Fibroblast of the aortic adventitia (primary cell): ENCODE results near the gene MIXL1. TPM values are rescaled to one million over a fixed set of nuclear protein-coding genes. Genes with fewer than 3 reads are reported as not detected.
A peak's percentile ranks its signal among the peaks of the same experiment; 100 is the strongest.
"Not testable (repeated sequence)": the region's sequence is repeated elsewhere in the genome, so short reads cannot be mapped to it uniquely, and the experiment has no call there.

Experiments
- DNase-seq: peaks from one replicate; pipeline ENCODE4 v3.0.0-alpha.2; 2010; ENCODE audit warnings: low read depth
- H3K4me3 ChIP-seq: 2 replicates; pipeline ENCODE4 v1.5.1; 2011; ENCODE audit warnings: low read depth, mild to moderate bottlenecking, control low read depth, low read length, moderate library complexity
- total RNA-seq: library from RNA; depleted of rRNA; stranded (reverse); fragments of >200 nt; gene quantifications from 2 replicates; pipeline ENCODE4 v1.2.3, GENCODE V29; 2012; ENCODE audit warnings: low replicate concordance
- TF ChIP-seq, protein P1 (sequence below): IDR thresholded peaks from 2 replicates; pipeline ENCODE4 v1.5.1; 2011; ENCODE audit warnings: mild to moderate bottlenecking, low read length, control low read depth, inconsistent platforms; ENCODE audit not compliant: insufficient read depth

Gene MIXL1
- total RNA-seq, 1 donor: not detected

DNA sequence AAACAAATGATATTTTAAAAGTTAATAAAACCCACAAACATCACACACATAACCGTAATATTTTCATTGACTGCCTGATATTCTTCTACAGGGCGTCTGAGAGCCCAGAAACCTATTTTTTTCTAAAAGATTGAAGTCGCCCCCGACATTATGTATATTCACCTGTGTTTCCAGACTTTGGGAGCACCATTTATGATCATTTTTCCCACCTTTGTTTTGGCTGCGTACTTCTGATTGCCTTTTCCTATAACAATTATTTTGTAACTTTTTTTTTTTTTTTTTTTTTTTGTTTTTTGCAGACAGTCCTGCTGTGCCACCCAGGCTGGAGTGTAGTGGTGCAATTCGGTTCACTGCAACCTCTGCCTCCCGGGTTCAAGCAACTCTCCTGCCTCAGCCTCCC, 36.1 kb upstream of the MIXL1 start:
- TF ChIP-seq, protein P1, sequence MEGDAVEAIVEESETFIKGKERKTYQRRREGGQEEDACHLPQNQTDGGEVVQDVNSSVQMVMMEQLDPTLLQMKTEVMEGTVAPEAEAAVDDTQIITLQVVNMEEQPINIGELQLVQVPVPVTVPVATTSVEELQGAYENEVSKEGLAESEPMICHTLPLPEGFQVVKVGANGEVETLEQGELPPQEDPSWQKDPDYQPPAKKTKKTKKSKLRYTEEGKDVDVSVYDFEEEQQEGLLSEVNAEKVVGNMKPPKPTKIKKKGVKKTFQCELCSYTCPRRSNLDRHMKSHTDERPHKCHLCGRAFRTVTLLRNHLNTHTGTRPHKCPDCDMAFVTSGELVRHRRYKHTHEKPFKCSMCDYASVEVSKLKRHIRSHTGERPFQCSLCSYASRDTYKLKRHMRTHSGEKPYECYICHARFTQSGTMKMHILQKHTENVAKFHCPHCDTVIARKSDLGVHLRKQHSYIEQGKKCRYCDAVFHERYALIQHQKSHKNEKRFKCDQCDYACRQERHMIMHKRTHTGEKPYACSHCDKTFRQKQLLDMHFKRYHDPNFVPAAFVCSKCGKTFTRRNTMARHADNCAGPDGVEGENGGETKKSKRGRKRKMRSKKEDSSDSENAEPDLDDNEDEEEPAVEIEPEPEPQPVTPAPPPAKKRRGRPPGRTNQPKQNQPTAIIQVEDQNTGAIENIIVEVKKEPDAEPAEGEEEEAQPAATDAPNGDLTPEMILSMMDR: no peak
- peak overlapping the region; percentile 88 for H3K4me3 ChIP-seq
- no peak for DNase-seq

DNA sequence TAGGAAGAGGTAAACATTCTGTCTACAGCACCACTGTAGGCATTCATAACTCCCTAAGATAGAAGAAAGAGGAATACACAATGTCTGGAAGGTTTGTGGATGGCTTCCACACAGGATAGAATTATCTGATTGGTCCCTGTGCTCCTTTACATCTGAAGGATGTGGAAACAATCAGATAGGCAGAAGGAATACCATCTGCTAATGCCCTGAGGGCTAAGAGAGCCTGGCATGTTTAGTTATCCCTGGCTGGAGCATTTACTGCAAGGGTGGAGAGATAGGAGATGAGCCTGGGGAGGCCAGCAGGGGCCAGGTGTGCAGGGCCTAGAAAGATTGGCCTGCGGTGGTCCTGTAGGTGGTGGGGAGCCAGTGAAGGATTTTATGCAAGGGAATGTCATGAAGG, 28.3 kb upstream of the MIXL1 start:
- no peak overlapping the region for H3K4me3 ChIP-seq
- DNase-seq: no peak
- TF ChIP-seq, protein P1: no peak

DNA sequence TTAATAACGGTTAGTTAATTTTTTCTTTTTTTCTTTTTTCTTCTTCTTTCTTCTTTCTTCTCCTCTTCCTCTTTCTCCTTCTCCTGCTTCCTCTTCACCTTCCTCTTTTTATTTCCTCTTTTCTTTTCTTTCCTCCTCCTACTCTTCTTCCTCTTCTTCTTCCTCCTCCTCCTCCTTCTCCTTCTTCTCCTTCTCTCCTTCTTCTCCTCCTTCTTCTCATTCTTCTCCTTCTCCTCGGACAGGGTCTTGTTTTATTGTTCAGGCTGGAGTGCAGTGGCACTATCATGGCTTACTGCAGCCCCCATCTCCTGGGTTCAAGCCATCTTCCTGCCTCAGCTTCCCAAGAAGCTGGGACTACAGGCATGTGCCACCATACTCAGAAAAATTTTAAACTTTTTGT, 23.5 kb upstream of the MIXL1 start:
- TF ChIP-seq, protein P1: no peak
- no peak for DNase-seq
- H3K4me3 ChIP-seq: no peak overlapping the region

DNA sequence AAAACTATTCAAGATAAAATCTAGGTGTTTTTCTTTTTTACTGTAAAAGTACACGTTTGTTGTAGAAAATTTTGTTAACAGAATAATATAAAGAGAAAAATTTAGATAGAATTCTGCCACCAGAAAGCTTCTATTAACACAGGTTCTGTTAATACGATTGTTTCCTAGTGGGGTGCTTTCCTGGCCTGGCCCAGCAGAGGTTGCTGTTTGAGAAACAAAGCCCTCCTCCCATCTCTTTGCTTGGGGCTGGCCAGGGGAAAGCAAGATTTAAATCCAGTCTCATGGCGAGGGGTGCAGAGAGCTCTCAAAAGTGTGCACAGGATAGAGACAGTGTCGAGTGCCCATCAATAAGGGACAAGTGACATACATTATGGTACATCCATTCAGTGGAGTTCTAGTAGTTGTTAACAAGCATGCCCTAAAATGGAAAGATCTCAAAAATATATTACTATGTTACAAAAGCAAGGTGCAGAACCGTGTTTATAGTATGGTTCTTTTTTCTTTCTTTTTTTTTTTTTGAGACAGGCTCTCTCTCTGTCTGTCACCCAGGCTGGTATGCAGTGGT, 22.4 kb upstream of the MIXL1 start:
- TF ChIP-seq, protein P1: peak; percentile 57
- no peak overlapping the region for H3K4me3 ChIP-seq
- peak; percentile 27 for DNase-seq

DNA sequence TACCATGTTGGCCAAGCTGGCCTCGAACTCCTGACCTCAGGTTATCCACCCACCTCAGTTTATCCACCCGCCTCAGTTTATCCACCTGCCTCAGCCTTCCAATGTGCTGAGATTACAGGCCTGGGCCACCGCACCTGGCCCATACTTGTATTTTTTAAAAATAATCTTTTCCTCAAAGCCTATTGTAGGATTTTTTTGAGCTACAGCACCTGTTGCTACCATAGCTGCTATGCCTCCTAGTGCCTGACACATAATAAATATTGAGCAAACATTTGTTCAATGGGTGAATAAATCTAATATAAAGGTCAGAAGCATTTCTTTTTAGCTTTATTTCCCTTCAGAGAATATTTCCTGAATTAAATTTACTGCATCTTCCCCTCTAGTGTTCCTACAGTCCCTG, 21.2 kb upstream of the MIXL1 start:
- TF ChIP-seq, protein P1: no peak
- no peak overlapping the region for H3K4me3 ChIP-seq
- no peak for DNase-seq

DNA sequence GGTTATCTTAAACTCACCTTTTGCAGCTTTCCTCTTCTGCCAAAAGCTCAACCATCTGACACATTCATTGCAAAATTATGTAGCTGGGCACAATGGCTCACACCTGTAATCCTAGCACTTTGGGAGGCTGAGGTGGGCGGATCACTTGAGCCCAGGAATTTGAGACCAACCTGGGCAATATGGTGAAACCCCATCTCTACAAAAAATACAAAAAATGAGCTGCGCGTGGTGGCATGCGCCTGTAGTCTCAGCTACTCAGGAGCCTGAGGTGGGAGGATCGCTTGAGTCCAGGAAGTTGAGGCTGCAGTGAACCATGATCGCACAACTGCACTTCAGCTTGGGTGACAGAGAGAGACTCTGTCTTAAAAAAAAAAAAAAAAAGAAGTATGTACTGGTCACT, 20.8 kb upstream of the MIXL1 start:
- not testable (repeated sequence) for H3K4me3 ChIP-seq, DNase-seq

DNA sequence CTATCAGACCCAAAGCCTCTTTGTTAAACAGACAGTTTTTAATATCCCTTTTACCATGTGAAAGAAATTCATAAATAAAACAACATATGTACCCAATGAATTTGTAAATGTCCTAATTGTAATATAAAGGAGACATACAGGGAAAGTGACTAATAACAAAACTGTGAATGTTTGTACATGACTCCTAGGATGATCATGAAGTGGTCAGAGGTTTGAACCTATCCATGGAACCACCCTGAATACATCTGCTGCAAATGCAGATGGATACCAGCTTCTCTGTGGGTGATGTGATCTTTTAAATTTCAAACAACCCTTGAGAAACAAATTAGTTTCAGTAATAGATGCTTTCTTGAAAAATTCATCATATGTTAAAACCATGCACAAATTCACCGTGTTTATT, 20.2 kb upstream of the MIXL1 start:
- no peak overlapping the region for H3K4me3 ChIP-seq
- no peak for DNase-seq
- TF ChIP-seq, protein P1: no peak
